Gastrocnemius medialis (tissue), 4 donors: ENCODE measurements around the gene TMEM222. TPM values are rescaled to one million over a fixed set of nuclear protein-coding genes. Genes with fewer than 3 reads are reported as not detected.

ENCODE experiments used
- ATAC-seq, 2 donors: fragments of 150-250 bp; one replicate each; pipeline ENCODE4 v1.9.1; 2016
- DNase-seq, 2 donors: peaks; one replicate each; pipeline ENCODE4 v3.0.0-alpha.2; 2019
- H3K27ac ChIP-seq, 4 donors: fragments of 200-600 bp; sonication (generic); 1 replicate in 1 of 4; 2 replicates in 3 of 4; pipeline ENCODE4 v1.5.1; 2016 to 2018; ENCODE audit warnings: mild to moderate bottlenecking in 2 of 4, moderate library complexity in 1 of 4
- H3K27me3 ChIP-seq, 3 donors: fragments of 200-600 bp; sonication (generic) in 2 of 3; 1 replicate in 1 of 3; 2 replicates in 2 of 3; pipeline versions ENCODE4 v1.5.1 to v1.6.0; 2016 to 2019; ENCODE audit warnings: mild to moderate bottlenecking in 1 of 3, moderate library complexity in 1 of 3
- H3K36me3 ChIP-seq, 2 donors: fragments of 200-600 bp; sonication (generic) in 1 of 2; one replicate each; pipeline ENCODE4 v1.5.1; 2017 to 2018
- H3K4me1 ChIP-seq, 2 donors: fragments of 200-600 bp; sonication (generic) in 1 of 2; one replicate each; pipeline ENCODE4 v1.5.1; 2016 to 2017; ENCODE audit warnings: mild to moderate bottlenecking in 2 of 2
- H3K4me3 ChIP-seq, 4 donors: fragments of 200-600 bp; sonication (generic) in 3 of 4; 1 replicate in 1 of 4; 2 replicates in 3 of 4; pipeline ENCODE4 v1.5.1; 2016 to 2019; ENCODE audit warnings: mild to moderate bottlenecking in 2 of 4
- H3K9me3 ChIP-seq, 3 donors: fragments of 200-600 bp; sonication (generic) in 2 of 3; 1 replicate in 1 of 3; 2 replicates in 2 of 3; pipeline ENCODE4 v1.5.1; 2016 to 2019
- POLR2A ChIP-seq, 2 donors: fragments of 450-650 bp; IDR thresholded peaks; one replicate each; pipeline ENCODE4 v1.6.1; 2017; ENCODE audit warnings: antibody characterized with exemption in 2 of 2, mild to moderate bottlenecking in 2 of 2, moderate library complexity in 2 of 2
- in situ Hi-C, 4 donors: fragments of 200-750 bp; cut with MboI; loops; one replicate each; pipeline versions ENCODE4 v1.15.0 to v1.8.0; 2017; ENCODE audit warnings: low sequenced_read_pairs in 4 of 4
- intact Hi-C: fragments of 100-400 bp; cut with DNase I; formaldehyde crosslinking; loops from one replicate; pipeline ENCODE4 v1.15.1; 2023; ENCODE audit warnings: low total_unique reads
- total RNA-seq, 4 donors: library from RNA; depleted of rRNA; stranded (reverse); fragments of >200 nt; gene quantifications; one replicate each; pipeline versions ENCODE4 v1.1.0 to v1.2.3, GENCODE V29; 2016
- TF ChIP-seq, protein P1 (sequence below), 5 experiments: fragments of 450-650 bp in 3 of 5; fragments of 200-600 bp in 2 of 5; sonication (generic) in 2 of 5; IDR thresholded peaks in 4 of 5; conservative IDR thresholded peaks in 1 of 5; 1 replicate in 4 of 5; 2 replicates in 1 of 5; pipeline ENCODE4 v1.5.1; 2016 to 2019; ENCODE audit warnings: antibody characterized with exemption in 5 of 5, mild to moderate bottlenecking in 3 of 5, moderate library complexity in 3 of 5

The TMEM222 gene
- total RNA-seq, 4 donors from 2014 or later = 16.5 to 21.9 (median 17.8) TPM

DNA sequence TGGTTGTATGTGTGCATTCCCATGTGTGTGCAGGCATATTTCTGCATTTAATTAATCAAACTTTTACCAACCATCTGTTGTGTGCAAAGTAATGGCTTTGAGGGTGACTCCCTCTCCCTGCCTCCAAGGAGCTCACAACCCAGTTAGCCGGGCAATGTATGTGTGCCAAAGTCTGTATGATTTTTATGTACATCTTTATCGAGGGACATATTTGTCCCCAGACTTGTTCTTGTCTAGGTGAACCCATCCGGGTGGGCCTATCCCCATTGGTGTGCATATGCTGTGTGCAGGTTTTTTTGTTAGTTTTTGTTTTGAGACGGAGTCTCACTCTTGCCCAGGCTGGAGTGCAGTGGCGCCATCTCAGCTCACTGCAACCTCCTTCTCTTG, 21.7 kb downstream of the TMEM222 start:
- H3K36me3 ChIP-seq = no peaks in the 10 kb centered on the region
- no peak overlapping the region for H3K4me3 ChIP-seq
- intact Hi-C loops (no loop called here), in situ Hi-C loops (no loop called here)
- DNase-seq = no peak
- no peaks in the 10 kb centered on the region for H3K9me3 ChIP-seq
- peaks cover 3 to 9% (median 8%) of the 10 kb centered on the region in 3 donors for H3K27me3 ChIP-seq
- no peak overlapping the region for H3K27ac ChIP-seq
- no peak for ATAC-seq
- TF ChIP-seq, protein P1, sequence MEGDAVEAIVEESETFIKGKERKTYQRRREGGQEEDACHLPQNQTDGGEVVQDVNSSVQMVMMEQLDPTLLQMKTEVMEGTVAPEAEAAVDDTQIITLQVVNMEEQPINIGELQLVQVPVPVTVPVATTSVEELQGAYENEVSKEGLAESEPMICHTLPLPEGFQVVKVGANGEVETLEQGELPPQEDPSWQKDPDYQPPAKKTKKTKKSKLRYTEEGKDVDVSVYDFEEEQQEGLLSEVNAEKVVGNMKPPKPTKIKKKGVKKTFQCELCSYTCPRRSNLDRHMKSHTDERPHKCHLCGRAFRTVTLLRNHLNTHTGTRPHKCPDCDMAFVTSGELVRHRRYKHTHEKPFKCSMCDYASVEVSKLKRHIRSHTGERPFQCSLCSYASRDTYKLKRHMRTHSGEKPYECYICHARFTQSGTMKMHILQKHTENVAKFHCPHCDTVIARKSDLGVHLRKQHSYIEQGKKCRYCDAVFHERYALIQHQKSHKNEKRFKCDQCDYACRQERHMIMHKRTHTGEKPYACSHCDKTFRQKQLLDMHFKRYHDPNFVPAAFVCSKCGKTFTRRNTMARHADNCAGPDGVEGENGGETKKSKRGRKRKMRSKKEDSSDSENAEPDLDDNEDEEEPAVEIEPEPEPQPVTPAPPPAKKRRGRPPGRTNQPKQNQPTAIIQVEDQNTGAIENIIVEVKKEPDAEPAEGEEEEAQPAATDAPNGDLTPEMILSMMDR (IDR thresholded peaks at IDR 0.05 in 4 of 5, conservative IDR thresholded peaks at IDR 0.05 in 1 of 5) = no peak
- no peak for TF ChIP-seq POLR2A (IDR thresholded peaks at IDR 0.05)
- H3K4me1 ChIP-seq = no peaks in the 10 kb centered on the region

DNA sequence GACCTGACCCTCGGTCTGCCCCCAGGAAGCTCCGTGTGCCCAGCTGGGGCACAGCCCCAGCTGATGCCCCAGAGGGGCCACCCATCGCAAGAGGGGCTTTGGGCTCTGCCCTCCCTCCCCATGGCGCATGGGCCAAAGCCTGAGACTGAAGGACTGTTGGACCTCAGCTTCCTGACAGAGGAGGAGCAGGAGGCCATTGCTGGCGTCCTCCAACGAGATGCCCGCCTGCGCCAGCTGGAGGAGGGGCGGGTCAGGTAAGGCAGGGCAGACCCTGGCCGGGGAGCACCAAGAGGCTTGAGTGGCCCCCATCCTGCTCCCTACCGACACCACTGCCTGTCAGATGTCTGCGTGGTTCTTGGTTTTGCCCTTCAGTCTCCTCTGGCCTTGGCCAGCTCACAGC, 23.3 kb downstream of the TMEM222 start:
- DNase-seq (no peak), ATAC-seq (no peak)
- Histone ChIP-seq H3K4me3 (no peak overlapping the region), H3K27me3 (peaks cover 16 to 26% (median 23%) of the 10 kb centered on the region in 3 donors), H3K4me1 (peaks cover 0 to 9% of the 10 kb centered on the region in 2 donors), H3K9me3 (no peaks in the 10 kb centered on the region), H3K36me3 (no peaks in the 10 kb centered on the region), H3K27ac (no peak overlapping the region)
- in situ Hi-C loops (no loop called here), intact Hi-C loops (no loop called here)
- no peak for TF ChIP-seq POLR2A (IDR thresholded peaks at IDR 0.05)
- TF ChIP-seq, protein P1 (IDR thresholded peaks at IDR 0.05 in 4 of 5, conservative IDR thresholded peaks at IDR 0.05 in 1 of 5) = no peak

DNA sequence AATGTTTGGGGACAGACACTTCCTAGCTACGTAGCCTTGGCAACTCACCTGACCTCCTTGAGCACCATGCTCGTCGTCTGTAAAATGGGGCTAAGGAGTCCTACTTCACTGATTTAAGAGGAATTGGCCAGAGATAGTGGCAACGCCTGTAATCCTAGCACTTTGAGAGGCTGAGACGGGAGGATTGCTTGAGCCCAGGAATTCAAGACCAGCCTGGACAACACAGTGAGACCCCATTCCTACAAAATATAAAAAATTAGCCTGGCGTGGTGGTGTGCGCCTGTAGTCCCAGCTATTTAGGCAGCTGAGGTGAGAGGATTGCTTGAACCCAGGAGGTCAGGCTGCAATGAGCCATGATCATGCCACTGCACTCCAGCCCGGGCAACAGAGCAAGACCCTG, 24.4 kb downstream of the TMEM222 start:
- Histone ChIP-seq H3K4me3 (no peak overlapping the region), H3K4me1 (peaks cover 0 to 20% of the 10 kb centered on the region in 2 donors), H3K27me3 (peaks cover 27 to 34% (median 31%) of the 10 kb centered on the region in 3 donors), H3K36me3 (no peaks in the 10 kb centered on the region), H3K27ac (no peak overlapping the region), H3K9me3 (no peaks in the 10 kb centered on the region)
- ATAC-seq (no peak), DNase-seq (no peak)
- intact Hi-C loops = no loop called here
- in situ Hi-C loops = no loop called here
- TF ChIP-seq POLR2A (IDR thresholded peaks at IDR 0.05) = no peak

DNA sequence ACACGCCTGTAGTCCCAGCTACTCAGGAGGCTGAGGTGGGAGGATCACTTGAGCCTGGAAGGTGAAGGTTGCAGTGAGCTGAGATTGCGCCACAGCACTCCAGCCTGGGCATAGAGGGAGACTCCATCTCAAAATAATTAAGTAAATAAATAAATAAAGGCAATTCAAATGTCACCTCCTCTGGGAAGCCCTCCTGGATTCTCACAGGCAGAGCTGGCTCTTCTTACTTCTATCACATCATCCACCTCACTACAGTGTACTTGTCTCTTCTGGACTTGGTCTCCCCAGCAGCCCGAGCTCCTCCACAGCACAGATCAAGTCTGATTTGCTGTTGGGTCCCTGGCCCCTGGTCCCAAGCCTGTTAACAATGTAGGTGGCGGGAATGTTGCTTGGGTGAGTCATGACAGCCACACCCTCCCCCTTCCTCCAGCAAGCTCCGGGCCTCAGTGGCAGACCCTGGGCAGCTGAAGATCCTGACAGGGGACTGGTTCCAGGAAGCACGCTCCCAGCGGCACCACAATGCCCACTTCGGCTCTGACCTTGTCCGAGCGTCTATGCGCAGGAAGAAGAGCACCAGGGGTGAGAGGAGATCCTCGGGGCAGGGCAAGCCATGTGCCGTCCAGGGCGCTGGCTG, 25.1 kb downstream of the TMEM222 start:
- DNase-seq (no peak), ATAC-seq (no peak)
- Histone ChIP-seq H3K4me1 (peaks cover 4 to 22% of the 10 kb centered on the region in 2 donors), H3K9me3 (no peaks in the 10 kb centered on the region), H3K27ac (no peak overlapping the region), H3K4me3 (no peak overlapping the region), H3K27me3 (peaks cover 30 to 38% (median 31%) of the 10 kb centered on the region in 3 donors), H3K36me3 (no peaks in the 10 kb centered on the region)
- no peak for TF ChIP-seq POLR2A (IDR thresholded peaks at IDR 0.05)
- TF ChIP-seq, protein P1 (IDR thresholded peaks at IDR 0.05 in 4 of 5, conservative IDR thresholded peaks at IDR 0.05 in 1 of 5) = no peak
- in situ Hi-C loops = no loop called here
- intact Hi-C loops = no loop called here

DNA sequence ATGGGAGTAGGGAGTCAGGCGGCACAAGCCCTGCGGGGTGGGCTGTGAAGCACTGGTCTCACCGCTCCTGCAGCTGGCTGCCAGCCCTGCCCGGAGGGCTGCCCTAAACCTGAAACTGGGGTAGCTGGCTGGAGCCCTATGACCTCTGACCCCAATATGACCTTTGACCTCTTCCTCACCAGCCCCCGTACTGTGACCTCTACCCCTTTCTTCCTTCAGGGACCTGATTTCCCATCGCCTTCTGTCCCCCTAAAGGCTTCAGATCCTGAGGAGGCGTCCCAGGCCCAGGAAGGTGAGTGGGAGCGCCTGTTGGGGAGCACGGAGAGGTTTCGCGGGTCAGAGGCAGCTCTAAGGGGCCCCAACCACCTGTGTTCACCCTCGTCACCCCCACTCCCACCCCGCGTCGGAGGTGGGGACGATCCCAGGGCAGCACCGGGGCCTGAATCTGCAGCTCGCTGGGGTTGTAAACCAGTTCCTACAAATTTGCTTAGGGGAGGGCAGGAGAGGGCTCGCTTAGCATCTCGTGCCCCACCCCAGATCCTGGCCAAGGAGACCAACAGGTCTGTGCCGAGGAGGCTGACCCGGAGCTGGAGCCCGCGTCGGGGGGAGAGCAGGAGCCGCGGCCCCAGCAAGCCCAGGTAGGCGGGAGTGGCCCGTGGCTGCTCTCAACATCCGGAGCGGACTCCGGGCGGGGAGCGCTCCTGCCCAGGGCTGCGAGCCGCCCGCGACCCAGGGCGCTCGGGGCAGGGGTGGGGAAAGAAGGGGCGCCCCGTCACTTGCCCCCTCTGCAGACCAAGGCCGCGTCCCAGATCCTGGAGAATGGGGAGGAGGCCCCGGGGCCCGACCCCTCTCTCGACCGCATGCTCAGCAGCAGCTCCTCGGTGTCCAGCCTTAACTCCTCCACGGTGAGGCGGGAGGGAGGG, 27.2 kb downstream of the TMEM222 start:
- Histone ChIP-seq H3K36me3 (peaks cover 0 to 9% of the 10 kb centered on the region in 2 donors), H3K9me3 (no peaks in the 10 kb centered on the region), H3K27ac (no peak overlapping the region), H3K4me3 (peak overlapping the region; percentile 41 to 53 (median 44)), H3K27me3 (peaks cover 30 to 38% (median 31%) of the 10 kb centered on the region in 3 donors), H3K4me1 (peaks cover 4 to 22% of the 10 kb centered on the region in 2 donors)
- intact Hi-C loops (no loop called here), in situ Hi-C loops (no loop called here)
- DNase-seq (no peak), ATAC-seq (peak; percentile 19 to 24)
- TF ChIP-seq, protein P1 (IDR thresholded peaks at IDR 0.05 in 4 of 5, conservative IDR thresholded peaks at IDR 0.05 in 1 of 5) = no peak
- no peak for TF ChIP-seq POLR2A (IDR thresholded peaks at IDR 0.05)
